H4 (cell line): ENCODE data around the gene SAG. TPM values are rescaled to one million over a fixed set of nuclear protein-coding genes. Genes with fewer than 3 reads are reported as not detected.

Experiments
- DNase-seq: peaks from one replicate; pipeline ENCODE4 v3.0.0-alpha.2; 2015; ENCODE audit warnings: low spot score
- total RNA-seq: library from RNA; depleted of rRNA; stranded (reverse); fragments of >200 nt; shearing (Covaris generic); gene quantifications from 2 replicates; pipeline ENCODE4 v1.2.3, GENCODE V29; 2014; rRNA removed

SAG gene
- total RNA-seq, 1 experiment from 2014 or later, result not detected

DNA sequence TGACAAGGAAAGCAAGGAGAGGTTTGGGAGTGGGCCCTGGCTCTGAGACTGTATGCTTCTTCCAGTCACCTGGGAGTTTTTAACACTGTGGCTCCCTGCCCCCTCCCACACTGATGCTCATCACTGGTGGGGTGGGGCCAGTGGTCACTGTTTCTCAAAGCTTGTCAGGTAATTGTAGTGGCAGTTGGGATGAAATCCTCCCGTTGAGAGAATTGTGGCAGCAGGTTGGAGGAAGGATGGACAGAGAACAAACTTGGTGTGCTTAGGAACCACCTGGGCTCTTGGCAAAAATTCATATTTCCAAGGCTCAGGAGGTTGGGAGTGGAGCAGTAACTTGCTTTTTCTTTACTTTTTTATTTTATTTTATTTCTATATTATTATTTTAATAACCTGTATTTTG lies 71.8 kb downstream of the SAG start:
- no peak for DNase-seq

DNA sequence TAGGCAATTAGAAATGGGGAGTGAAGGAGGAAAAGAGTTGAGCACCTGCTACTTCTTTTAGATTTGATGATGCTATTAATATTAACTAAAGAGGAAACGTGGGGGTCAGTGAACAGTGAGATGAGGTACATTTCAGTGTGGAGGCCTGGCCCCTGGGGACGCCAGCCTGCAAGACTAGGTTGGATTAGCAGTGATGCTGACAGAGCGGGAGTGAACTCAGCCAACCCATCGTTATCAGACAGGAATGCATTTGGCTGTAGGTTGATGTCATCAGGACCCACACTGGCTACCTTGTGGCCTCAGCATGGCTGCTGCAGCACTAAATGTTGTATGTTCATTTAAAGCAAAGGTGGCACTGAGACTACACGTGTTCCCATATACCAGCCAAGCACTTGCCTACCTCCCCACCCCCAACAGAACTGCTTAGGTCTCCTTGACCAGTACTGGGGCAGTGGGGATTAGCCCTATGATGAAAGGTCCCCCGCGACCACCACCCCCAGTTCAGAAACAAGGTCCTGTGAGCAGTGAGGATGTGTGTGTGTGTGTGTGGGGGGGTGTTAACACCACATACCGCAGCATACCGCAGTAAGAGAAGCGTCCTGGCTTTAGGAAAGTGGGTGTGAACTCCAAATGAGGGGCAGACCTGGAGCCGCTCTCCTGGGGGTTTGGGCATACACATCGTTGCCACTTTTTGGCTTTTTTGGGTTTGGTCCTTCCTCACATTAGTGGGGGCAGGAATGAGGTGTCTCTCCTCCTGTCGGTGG lies 72.7 kb downstream of the SAG start:
- no peak for DNase-seq

DNA sequence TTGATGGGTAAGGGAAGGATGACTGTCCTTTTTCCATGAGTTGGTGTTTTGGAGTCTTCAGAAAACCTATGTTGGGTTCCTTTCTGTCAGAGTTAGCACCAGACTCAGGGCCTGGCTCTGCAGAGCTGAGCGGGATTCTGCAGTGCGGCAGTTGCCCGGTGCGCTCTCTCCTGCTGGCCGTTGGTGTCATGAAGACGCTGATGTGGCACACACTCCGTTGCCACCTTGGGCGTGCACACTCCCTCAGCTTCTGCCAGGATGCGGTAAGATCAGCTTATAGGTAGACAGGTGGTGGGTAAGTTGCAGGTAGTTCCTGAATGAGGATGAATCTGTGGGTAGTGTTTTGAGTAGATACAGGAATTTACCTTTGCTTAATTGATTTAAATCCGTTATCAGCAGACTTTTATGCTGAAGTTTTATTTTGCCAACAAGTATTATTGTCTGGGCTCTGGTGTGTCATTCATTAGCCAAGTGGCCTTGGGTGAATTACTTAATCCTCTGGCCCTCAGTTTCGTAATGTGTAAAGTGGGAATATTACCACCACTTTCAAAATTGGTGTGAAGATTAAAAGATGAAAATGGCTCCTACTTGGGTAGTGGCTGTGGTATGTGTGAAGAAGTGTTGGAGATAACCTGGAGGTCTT lies 73.5 kb downstream of the SAG start:
- no peak for DNase-seq

DNA sequence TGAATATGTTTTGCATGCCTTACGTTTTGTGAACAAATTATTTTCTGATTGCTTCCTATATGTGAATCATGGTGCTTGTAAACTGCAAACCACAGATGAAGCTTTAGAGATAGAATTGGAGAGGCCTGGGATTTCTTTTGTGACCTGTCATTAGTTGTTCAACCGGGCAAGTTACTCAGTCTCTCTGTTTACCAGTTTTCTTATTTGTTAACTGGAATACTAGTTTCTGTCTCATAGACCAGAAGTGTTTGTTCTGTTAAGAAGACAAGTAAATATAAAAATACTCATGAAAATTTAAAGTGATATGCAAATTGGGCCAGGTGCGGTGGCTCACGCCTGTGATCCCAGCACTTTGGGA lies 74.0 kb downstream of the SAG start:
- DNase-seq, result no peak

DNA sequence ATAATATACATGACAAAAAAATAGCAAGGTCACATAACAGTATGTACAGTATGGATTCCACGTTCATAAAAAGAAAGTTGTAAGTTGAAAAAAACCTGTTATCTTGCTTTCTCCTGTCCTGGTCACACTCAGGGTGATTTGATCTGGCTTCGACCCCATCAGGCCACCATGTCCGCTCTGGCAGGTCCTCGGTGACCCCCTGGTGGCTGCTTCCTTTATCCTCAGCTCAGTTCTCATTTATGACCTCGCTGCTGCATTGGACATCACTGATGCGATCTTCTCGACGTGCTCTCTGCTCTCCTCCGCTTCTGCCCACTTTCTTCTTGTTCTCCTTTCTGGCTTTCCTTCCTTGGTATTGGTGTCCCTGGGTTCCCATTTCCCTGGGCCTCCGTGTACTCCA lies 76.4 kb downstream of the SAG start:
- DNase-seq, result no peak

DNA sequence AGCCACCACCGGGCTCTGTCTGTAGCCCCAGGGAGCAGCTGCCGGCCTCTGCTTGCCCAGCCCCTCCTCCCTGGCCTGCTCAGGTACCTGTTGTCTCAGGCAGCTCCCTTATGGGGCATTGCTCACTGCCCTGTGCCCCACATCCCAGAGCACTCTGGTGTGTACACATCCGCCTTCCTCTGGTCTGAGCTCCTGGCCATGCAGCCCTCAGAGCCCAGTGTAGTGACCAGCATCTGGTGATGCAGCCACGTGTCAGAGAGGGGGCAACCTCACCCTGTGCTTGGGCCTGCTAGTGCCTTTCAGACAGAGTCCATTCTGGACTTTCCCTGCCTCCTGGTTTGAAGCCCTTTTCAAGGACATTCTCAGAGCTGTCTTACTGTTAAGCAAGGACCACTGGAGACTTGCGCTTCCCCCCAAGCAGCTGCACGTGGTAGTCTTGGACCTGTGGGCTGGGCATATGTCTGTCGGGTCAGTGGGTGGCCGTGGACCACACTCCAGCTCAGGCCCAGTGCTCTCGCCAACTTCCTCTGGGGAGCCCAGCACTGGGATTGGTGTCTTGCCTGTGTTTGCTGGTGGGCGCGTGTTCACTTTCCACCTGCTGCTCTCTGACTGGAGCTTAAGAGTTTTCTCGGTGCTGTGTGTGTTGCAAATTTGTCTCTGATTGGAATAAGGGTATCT lies 77.3 kb downstream of the SAG start:
- DNase-seq, result no peak

DNA sequence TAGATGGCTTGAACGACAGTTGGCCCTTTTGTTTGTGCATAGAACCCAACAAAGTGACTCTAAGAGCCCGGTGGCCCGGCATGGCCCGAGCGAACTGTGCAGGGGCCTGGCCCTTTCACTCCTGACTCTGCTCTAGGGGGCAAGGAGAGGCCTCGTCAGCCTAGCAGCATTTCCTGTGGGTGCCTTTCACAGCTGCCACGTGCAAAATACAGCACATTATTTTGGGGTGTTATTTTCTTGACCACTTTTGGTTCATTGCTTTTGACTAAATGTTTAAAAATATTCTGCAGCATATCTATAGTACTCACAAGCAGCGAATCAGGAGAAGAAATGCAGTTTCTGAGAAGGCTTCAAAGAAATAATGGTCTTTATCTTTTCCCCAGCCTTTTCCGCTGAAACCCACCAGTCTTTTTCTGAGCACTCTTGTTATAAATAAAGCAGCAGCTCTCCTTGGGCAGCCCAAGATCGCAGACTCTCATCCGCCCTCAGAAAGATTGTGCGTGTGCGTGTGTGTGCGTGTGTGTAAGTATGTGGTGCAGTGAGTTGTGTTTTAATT lies 78.0 kb downstream of the SAG start:
- no peak for DNase-seq

DNA sequence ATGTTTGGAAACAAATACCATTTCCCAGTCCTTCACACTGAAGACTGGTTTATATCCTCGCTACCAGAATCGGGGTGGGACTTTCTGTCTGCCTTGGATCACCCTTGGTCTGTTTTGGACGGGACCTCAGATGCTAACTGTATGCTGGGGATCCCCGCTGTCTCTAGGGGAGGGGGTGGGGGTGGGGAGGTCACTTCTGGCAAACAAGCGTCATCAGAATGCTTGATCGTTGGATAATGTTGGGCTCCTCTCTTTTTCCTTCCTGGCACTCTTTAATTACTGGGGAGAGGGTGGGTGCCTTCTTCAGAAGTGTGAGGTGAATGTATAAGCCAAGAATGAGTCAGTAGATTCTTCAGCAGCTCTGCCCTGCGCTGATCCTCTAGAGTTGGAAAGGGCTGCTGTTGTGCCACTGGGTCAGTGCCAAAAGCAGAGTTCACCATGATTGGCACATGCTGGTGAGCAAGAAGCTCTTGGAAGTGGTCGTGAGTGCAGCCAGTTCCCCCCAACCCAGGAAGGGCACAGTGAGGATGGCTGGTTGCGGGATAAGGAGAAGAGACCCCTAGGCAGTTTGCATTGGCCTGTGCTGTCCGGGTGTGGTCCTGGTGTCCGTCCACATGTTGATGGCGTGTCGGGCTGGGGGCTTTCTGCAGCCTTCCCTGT lies 78.9 kb downstream of the SAG start:
- no peak for DNase-seq

DNA sequence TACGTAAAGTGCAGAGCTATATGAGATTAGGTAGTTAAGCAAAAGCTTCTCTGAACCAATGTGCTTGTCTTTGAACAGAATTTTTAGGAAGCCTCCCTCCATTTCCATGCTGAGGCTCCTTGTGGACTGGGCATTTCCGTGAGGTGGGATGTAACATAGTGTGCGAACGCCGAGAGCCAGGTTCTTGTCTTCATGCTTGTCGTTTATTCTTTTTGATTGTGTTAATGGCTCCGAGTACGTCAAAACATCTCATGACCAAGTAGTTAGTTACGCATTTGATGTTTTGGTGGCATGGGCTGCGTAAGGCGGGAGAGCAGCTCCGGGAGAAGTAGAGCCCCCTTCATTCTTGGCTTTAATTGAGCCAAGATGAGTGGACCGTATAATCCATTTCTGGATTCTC lies 79.6 kb downstream of the SAG start:
- DNase-seq, result no peak

DNA sequence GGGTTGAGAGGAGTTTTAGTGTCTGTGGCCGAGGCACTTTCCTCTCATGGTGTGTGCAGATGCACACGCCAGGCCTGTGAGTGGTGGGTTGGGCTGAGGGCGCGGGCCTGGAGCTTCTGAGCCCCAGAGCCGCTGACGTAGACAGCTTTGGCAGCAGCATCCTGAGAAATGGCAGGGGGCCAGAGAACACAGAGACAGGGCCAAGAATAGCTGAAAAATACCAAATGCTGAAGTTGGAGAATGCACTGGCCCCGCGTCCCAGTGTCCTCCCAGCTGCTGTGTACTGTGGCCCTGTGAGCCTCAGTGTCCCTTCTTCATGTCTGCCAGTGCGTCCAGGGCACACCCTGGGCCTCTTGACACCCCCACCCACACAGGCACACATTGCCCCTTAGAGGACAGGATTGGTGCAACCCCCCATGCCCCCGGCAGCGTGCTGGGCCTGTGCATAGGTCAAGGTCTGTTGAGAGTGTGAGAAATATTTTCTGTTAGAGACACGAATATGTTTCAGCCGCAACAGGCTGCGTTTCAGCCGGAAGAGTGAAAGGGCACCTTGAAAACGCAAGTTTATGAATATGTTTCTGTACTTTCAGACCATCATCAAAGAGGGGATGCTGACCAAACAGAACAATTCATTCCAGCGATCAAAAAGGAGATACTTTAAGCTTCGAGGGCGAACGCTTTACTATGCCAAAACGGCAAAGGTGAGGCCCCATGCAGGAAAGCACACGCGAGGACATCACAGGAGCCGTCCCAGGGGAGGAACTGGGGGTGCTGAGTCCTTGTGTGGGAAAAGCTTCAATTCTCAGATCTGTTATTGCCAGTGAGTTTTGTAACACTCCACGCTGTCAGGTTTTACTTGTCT lies 80.3 kb downstream of the SAG start:
- DNase-seq, result no peak

DNA sequence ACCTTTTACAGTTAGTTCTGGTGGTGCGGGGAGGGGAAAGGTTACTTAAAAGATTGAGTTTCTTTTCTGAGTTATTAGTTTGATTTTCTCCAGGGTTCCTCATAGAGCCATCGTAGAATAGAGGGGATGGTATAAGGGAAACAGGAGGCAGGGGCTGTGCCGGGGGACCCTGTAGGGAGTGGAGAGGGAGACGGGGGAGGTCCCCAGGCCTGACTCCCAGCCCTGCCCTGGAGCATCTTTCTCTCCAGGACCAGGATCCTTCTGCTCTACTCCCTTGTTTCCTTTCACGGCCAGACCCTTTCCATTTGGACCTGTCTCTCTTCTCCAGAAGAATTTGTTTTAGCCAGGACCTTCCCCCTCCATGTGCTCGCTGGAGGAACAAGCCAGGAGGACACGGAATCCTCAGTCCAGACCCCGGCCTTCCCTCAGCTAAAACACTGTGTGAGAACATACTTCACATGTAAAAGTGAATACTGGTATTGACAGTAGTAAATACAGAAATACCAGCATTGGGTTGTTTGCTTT lies 82.0 kb downstream of the SAG start:
- no peak for DNase-seq

DNA sequence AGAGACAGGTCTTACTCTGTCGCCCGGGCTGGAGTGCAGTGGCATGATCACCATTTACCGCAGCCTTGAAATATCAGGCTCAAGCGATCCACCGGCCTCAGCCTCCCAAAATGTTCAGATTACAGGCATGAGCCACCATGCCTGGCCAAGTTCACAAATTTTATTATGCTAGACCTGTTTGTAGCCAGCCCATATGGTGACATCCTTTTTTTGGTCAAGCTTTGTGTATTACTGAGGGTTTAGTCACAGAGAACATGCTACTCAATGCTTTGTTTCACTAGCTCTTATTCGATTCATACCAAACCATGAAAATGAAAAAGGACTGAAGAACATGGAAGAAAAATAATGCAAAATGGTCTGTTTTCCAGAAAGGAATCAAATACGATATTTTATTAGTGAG lies 88.1 kb downstream of the SAG start:
- no peak for DNase-seq

Other genes with a start within 250 kb of the SAG start
- 0.46 TPM in 1 of 2 replicates, not detected in the other for gene INPP5D, start 247.5 kb upstream of the SAG start, total RNA-seq
- gene ATG16L1, start 56.1 kb upstream of the SAG start, total RNA-seq, result 26.6 and 30.6 TPM in 2 replicates
- 33.4 and 34.3 TPM in 2 replicates for gene DGKD, start 46.7 kb downstream of the SAG start, total RNA-seq